Activated CD8-positive, alpha-beta T cell treated with anti-CD3 and anti-CD28 coated beads for 36 hours (primary cell): Measurements from ENCODE around the gene DNAJB12. TPM values are rescaled to one million over a fixed set of nuclear protein-coding genes. Genes with fewer than 3 reads are reported as not detected.

Source experiments
- ATAC-seq: fragments of 200-7000 bp; cut with Tn5 transposase; one replicate; pipeline ENCODE4 v1.10.0; 2021; ENCODE audit warnings: mild to moderate bottlenecking, moderate library complexity
- CTCF ChIA-PET: fragments of 350-600 bp; sonication (Branson Sonifier 250); formaldehyde crosslinking; loops from one replicate; lab custom pipeline; 2021; ENCODE audit warnings: antibody characterized with exemption; lab: Charles Lee
- POLR2A ChIA-PET: fragments of 350-600 bp; sonication (Branson Sonifier 250); formaldehyde crosslinking; loops from one replicate; lab custom pipeline; 2021; ENCODE audit warnings: antibody characterized with exemption; lab: Charles Lee
- DNase-seq: peaks from one replicate; pipeline ENCODE4 v3.0.0-alpha.2; 2020
- H3K27ac Mint-ChIP-seq: one replicate; pipeline ENCODE4 v1.8.0; 2021; ENCODE audit warnings: mild to moderate bottlenecking, mixed read lengths
- H3K27me3 Mint-ChIP-seq: one replicate; pipeline ENCODE4 v1.8.0; 2021; ENCODE audit warnings: mixed read lengths
- H3K36me3 Mint-ChIP-seq: one replicate; pipeline ENCODE4 v1.8.0; 2021; ENCODE audit warnings: low read depth, mixed read lengths
- H3K4me1 Mint-ChIP-seq: one replicate; pipeline ENCODE4 v1.8.0; 2021; ENCODE audit warnings: low read depth, mixed read lengths
- H3K4me3 Mint-ChIP-seq: one replicate; pipeline ENCODE4 v1.8.0; 2021; ENCODE audit warnings: mild to moderate bottlenecking, moderate library complexity, mixed read lengths
- H3K9me3 Mint-ChIP-seq: one replicate; pipeline ENCODE4 v1.8.0; 2021; ENCODE audit warnings: mixed read lengths
- CTCF ChIP-seq: fragments of 200-600 bp; IDR thresholded peaks from one replicate; pipeline ENCODE4 v1.8.0; 2022; ENCODE audit warnings: antibody characterized with exemption, mild to moderate bottlenecking
- intact Hi-C: fragments of 100-400 bp; cut with micrococcal nuclease; formaldehyde crosslinking; loops from one replicate; pipeline ENCODE4 v1.10.0; 2022
- total RNA-seq, 2 experiments: library from RNA; stranded (reverse); gene quantifications; one replicate each; pipeline ENCODE4 v1.2.3, GENCODE V29; 2021

Gene DNAJB12
- total RNA-seq, 2 experiments from 2014 or later, result 17.1 to 17.5 TPM

DNA sequence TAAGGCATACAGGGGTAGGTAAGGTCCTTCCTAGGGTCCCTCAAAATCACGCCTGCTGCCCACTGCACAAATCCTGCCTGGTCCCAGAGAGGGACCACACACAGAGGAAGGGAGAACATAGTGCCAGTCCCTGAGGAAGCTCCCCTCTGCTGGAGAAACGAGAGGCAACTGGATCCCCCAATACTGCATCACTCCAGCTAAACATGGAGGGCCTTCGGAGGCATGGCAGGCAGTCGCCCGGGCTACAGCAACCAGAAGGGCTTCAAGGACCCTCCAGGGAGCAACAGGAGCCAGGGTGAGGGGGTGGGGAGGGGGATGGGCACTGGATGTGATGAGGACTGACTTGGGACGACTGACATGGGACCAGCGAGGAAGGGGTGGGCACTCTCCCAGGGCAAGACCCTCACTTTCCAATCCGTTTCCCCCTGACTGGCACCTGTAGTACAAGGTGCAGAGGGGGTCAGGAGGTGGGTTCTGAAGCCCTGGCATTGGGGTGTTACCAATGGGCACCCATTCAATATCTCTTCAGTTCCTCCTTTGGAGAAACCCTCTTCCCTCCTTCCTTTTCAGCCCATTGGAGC lies 59.3 kb downstream of the DNAJB12 start:
- intact Hi-C loops, result loop anchor here (5.0 kb wide), 2 partner anchors 33 to 48 kb away; no protein-coding TSS in a partner anchor

DNA sequence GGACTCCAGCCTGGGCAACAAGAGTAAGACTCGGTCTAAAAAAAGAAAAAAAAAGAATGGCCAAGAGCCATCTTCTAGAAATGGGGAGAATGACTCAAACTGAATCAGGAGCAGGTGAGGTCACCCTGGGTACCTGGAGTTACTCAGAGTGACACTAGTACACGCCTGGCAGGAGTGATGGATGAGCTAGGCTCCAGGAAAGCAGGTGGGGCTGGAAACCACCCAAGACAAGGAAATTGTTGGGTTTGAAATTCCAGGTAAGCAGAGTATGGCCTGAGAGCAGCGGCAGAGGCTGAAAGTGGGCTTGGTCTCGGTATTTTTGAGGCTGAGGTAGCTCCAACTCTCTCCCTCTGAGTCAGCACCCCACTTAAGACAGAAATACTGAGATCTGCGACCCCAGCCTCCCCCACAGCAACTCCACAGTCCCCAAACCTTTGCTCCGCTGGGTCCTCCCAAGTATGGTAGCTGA lies 62.5 kb downstream of the DNAJB12 start:
- H3K4me3 Mint-ChIP-seq, result peak overlapping the region; percentile 41
- peak overlapping the region; percentile 99 for H3K27ac Mint-ChIP-seq
- peaks cover 55% of the 10 kb centered on the region for H3K4me1 Mint-ChIP-seq
- H3K9me3 Mint-ChIP-seq, result no peaks in the 10 kb centered on the region
- DNase-seq (peak; percentile 88), ATAC-seq (peak; percentile 54)
- intact Hi-C loops, result loop anchor here (5.0 kb wide), 1 partner anchor 40 kb away; no protein-coding TSS in a partner anchor
- H3K36me3 Mint-ChIP-seq, result peaks cover 9% of the 10 kb centered on the region
- TF ChIP-seq CTCF, result no peak
- H3K27me3 Mint-ChIP-seq, result no peaks in the 10 kb centered on the region
- ChIA-PET CTCF (interaction anchor here (0.7 to 5.5 kb wide), 15 partner anchors 8 to 68 kb away, joined by 3 to 36 read pairs (median 7); partner anchors contain the start of gene DDIT4), POLR2A (interaction anchor here (0.6 to 23.6 kb wide), 7 partner anchors 10 to 192 kb away, joined by 3 to 796 read pairs (median 6); partner anchors contain the start of genes ANAPC16, ASCC1 and DDIT4)

More for the DNA sequence above, 59.3 kb downstream of the DNAJB12 start:
- Mint-ChIP-seq H3K9me3 (no peaks in the 10 kb centered on the region), H3K27me3 (no peaks in the 10 kb centered on the region), H3K4me3 (peak overlapping the region; percentile 80), H3K4me1 (peaks cover 71% of the 10 kb centered on the region), H3K36me3 (peaks cover 9% of the 10 kb centered on the region), H3K27ac (peak overlapping the region; percentile 99)
- DNase-seq (no peak), ATAC-seq (no peak)
- TF ChIP-seq CTCF, result no peak
- ChIA-PET POLR2A (interaction anchor here (1.4 to 23.6 kb wide), 5 partner anchors 10 to 35 kb away, joined by 6 to 796 read pairs (median 39); partner anchors contain the start of gene DDIT4), CTCF (interaction anchor here (5.5 kb wide), 1 partner anchor 20 kb away, joined by 36 read pairs; the partner anchor contains the start of gene DDIT4)

DNA sequence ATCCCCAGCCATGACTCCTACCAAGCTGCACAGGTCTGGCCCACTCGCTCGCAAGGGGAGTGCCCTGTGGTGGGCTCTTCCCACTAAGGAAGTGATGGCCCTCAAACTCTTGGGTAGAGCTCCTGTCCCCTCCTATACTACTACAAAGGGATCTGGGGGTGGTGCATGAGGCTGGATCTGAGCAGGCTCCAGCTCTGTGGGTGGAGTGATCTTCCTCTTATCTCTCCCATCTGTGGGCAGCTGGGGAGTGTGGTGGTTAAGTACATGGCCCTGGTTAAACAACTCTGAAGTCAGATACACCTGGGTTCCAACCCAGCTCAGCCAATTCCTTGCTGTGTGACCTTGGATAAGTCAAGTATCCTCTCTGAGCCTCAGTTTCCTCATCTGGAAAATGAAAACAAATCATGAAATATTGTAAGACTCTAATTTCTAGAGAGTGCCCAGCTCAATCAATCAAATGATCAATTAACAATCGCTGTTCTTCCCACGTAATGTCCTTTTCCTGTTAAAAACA lies 63.6 kb downstream of the DNAJB12 start:
- CTCF ChIA-PET, result interaction anchor here (1.0 to 5.5 kb wide), 10 partner anchors 9 to 242 kb away, joined by 3 to 36 read pairs (median 8); partner anchors contain the start of gene DDIT4
- POLR2A ChIA-PET, result interaction anchor here (1.0 to 23.6 kb wide), 3 partner anchors 14 to 202 kb away, joined by 3 to 796 read pairs (median 269); partner anchors contain the start of genes DDIT4 and SPOCK2
- peak overlapping the region; percentile 9 for H3K4me3 Mint-ChIP-seq
- no peak for TF ChIP-seq CTCF
- peaks cover 60% of the 10 kb centered on the region for H3K4me1 Mint-ChIP-seq
- no peaks in the 10 kb centered on the region for H3K27me3 Mint-ChIP-seq
- DNase-seq (peak; percentile 71), ATAC-seq (peak; percentile 22)
- H3K9me3 Mint-ChIP-seq, result peaks cover 2% of the 10 kb centered on the region
- peaks cover 5% of the 10 kb centered on the region for H3K36me3 Mint-ChIP-seq
- H3K27ac Mint-ChIP-seq, result peak overlapping the region; percentile 99
- intact Hi-C loops, result loop anchor here (5.0 kb wide), 1 partner anchor 41 kb away; no protein-coding TSS in a partner anchor

- CTCF ChIA-PET, result interaction anchor here (0.7 to 2.5 kb wide), 4 partner anchors 11 to 54 kb away, joined by 3 to 6 read pairs (median 4); no protein-coding TSS in a partner anchor
- Mint-ChIP-seq H3K27me3 (no peaks in the 10 kb centered on the region), H3K9me3 (peaks cover 3% of the 10 kb centered on the region), H3K36me3 (no peaks in the 10 kb centered on the region), H3K27ac (peak overlapping the region; percentile 54), H3K4me3 (no peak overlapping the region), H3K4me1 (peaks cover 29% of the 10 kb centered on the region)
- ATAC-seq (no peak), DNase-seq (no peak)
- POLR2A ChIA-PET, result interaction anchor here (0.6 to 14.5 kb wide), 5 partner anchors 9 to 55 kb away, joined by 3 to 269 read pairs (median 4); partner anchors contain the start of gene DDIT4
- intact Hi-C loops, result no loop called here
- no peak for TF ChIP-seq CTCF
Observed at GRCh38 chr10:72285972-72286521, 68.7 kb downstream of the DNAJB12 start.
